Adrenal gland (tissue), 12 donors: Measurements from ENCODE around the gene LIMK2. TPM values are rescaled to one million over a fixed set of nuclear protein-coding genes. Genes with fewer than 3 reads are reported as not detected.

ENCODE experiments used
- DNase-seq, 7 donors: peaks; one replicate each; pipeline ENCODE4 v3.0.0-alpha.2; 2019 to 2020
- H3K27ac ChIP-seq, 5 donors: fragments of 200-600 bp; sonication (generic) in 4 of 5; 1 replicate in 3 of 5; 2 replicates in 2 of 5; pipeline versions ENCODE4 v1.5.1 to v1.8.0; 2016 to 2020; ENCODE audit warnings: mild to moderate bottlenecking in 1 of 5
- H3K27me3 ChIP-seq: fragments of 200-600 bp; 2 replicates; pipeline ENCODE4 v1.8.0; 2021
- H3K36me3 ChIP-seq, 2 donors: fragments of 200-600 bp; replicated peaks in 1 of 2; 1 replicate in 1 of 2; 2 replicates in 1 of 2; pipeline versions ENCODE4 v1.5.1 to v1.8.0; 2018 to 2022
- H3K4me1 ChIP-seq, 2 donors: fragments of 200-600 bp; replicated peaks in 1 of 2; 1 replicate in 1 of 2; 2 replicates in 1 of 2; pipeline versions ENCODE4 v1.5.1 to v1.8.0; 2018 to 2021
- H3K4me3 ChIP-seq, 4 donors: fragments of 200-600 bp; sonication (generic) in 3 of 4; one replicate each; pipeline ENCODE4 v1.5.1; 2016 to 2018
- H3K9me3 ChIP-seq, 3 donors: fragments of 200-600 bp; sonication (generic) in 1 of 3; replicated peaks in 1 of 3; 1 replicate in 2 of 3; 2 replicates in 1 of 3; pipeline versions ENCODE4 v1.5.1 to v1.8.0; 2016 to 2021
- CTCF ChIP-seq, 6 experiments: fragments of 450-650 bp in 4 of 6; fragments of 200-600 bp in 2 of 6; sonication (generic) in 1 of 6; IDR thresholded peaks; 1 replicate in 5 of 6; 2 replicates in 1 of 6; pipeline versions ENCODE4 v1.5.1 to v1.8.0; 2016 to 2021; ENCODE audit warnings: antibody characterized with exemption in 6 of 6, mild to moderate bottlenecking in 2 of 6, moderate library complexity in 1 of 6
- POLR2A ChIP-seq, 2 donors: fragments of 450-650 bp; IDR thresholded peaks; one replicate each; pipeline ENCODE4 v1.6.1; 2017; ENCODE audit warnings: antibody characterized with exemption in 2 of 2, mild to moderate bottlenecking in 2 of 2, moderate library complexity in 1 of 2
- WGBS, 4 donors: extraction: QIAGEN DNeasy Blood & Tissue Kit in 2 of 4; methylation state at CpG; one replicate each; pipeline versions ENCODE4 v1.1.5 to v1.1.7; 2013 to 2017; 5-methylcytosine and 5-hydroxymethylcytosine counted together
- intact Hi-C, 2 donors: fragments of 100-400 bp; cut with DNase I; formaldehyde crosslinking; loops; one replicate each; pipeline versions ENCODE4 v1.14.1 to v1.15.0; 2022 to 2023
- polyA plus RNA-seq, 3 donors: library from polyadenylated mRNA; stranded (reverse); fragments of 200-250 nt in 2 of 3; fragments of 350-450 nt in 1 of 3; fragmentation: Illumina TruSeq in 1 of 3; extraction: RNeasy Lipid Tissue Mini Kit (QIAGEN cat#74804) in 1 of 3; gene quantifications; one replicate each; pipeline ENCODE4 v1.2.3, GENCODE V29; 2013 to 2014
- total RNA-seq, 9 donors: library from RNA; depleted of rRNA in 4 of 9; stranded (reverse); fragments of >200 nt in 4 of 9; fragments of 120-200 nt in 1 of 9; fragmentation: NEBNext Ultra II Directional in 1 of 9; extraction: Animal tissue kit (Norgen Biotek cat#: 25700) in 1 of 9; gene quantifications; one replicate each; pipeline versions ENCODE4 v1.1.0 to v1.2.4, GENCODE V29; 2013 to 2023
- donor health status: healthy with polysubstance abuse.
- donor health status: Bipolar disorder and iron deficiency.
- donor health status: DM: yes; HTN: yes; CAD: no.
- donor health status: DM: no; HTN: no; CAD: no.
- donor health status: DM: no; HTN: no; CAD: no.
- donor health status: DM: yes; HTN: yes; CAD: no.

Gene LIMK2
- total and polyA plus RNA-seq, 12 donors: 12.6 to 36.1 (median 20.2) TPM

GRCh38 chr22:31288496-31289240 lies 76.6 kb downstream of the LIMK2 start:
- Histone ChIP-seq H3K36me3 (peaks cover 0 to 59% of the 10 kb centered on the region in 2 donors), H3K4me1 (peaks cover 45 to 56% of the 10 kb centered on the region in 2 donors), H3K27ac (peak overlapping the region; percentile 86 to 96 (median 96)), H3K9me3 (no peaks in the 10 kb centered on the region), H3K4me3 (no peak overlapping the region), H3K27me3 (no peaks in the 10 kb centered on the region)
- TF ChIP-seq POLR2A (IDR thresholded peaks at IDR 0.05): peak in 1 of 2 donors; percentile 29
- no peak for TF ChIP-seq CTCF (IDR thresholded peaks at IDR 0.05)
- intact Hi-C loops: no loop called here
- 35 to 41% (median 39%) methylated on average over 5 of the region's 5 CpGs for WGBS, 4 donors
- DNase-seq: peak in 6 of 7 donors; percentile 27 to 82 (median 66)

GRCh38 chr22:31289344-31289743 lies 77.2 kb downstream of the LIMK2 start:
- Histone ChIP-seq H3K27me3 (no peaks in the 10 kb centered on the region), H3K27ac (peak overlapping the region; percentile 86 to 96 (median 96)), H3K4me1 (peaks cover 51 to 63% of the 10 kb centered on the region in 2 donors), H3K4me3 (peak overlapping the region in 1 of 4 donors; percentile 79), H3K9me3 (no peaks in the 10 kb centered on the region), H3K36me3 (peaks cover 0 to 53% of the 10 kb centered on the region in 2 donors)
- peak in 2 of 7 donors; percentile 30 to 67 for DNase-seq
- TF ChIP-seq POLR2A (IDR thresholded peaks at IDR 0.05): no peak
- TF ChIP-seq CTCF (IDR thresholded peaks at IDR 0.05): no peak
- 80 to 90% (median 85%) methylated on average over 9 to 13 of the region's 13 CpGs for WGBS, 4 donors
- intact Hi-C loops: no loop called here

GRCh38 chr22:31290494-31291471 lies 78.7 kb downstream of the LIMK2 start:
- H3K4me1 ChIP-seq: peaks cover 56 to 73% of the 10 kb centered on the region in 2 donors
- no peaks in the 10 kb centered on the region for H3K9me3 ChIP-seq
- no peak for TF ChIP-seq CTCF (IDR thresholded peaks at IDR 0.05)
- peak; percentile 70 to 98 for TF ChIP-seq POLR2A (IDR thresholded peaks at IDR 0.05)
- DNase-seq: peak; percentile 92 to 98 (median 96)
- intact Hi-C loops: no loop called here
- peak overlapping the region in 3 of 4 donors; percentile 36 to 79 (median 70) for H3K4me3 ChIP-seq
- peaks cover 0 to 39% of the 10 kb centered on the region in 2 donors for H3K36me3 ChIP-seq
- peak overlapping the region; percentile 86 to 96 (median 96) for H3K27ac ChIP-seq
- 0 to 1% (median 1%) methylated on average over 22 to 93 of the region's 95 CpGs for WGBS, 4 donors
- H3K27me3 ChIP-seq: no peaks in the 10 kb centered on the region
